ENCODE data around the gene STRA8. TPM values are rescaled to one million over a fixed set of nuclear protein-coding genes. Genes with fewer than 3 reads are reported as not detected.

The STRA8 gene
- total RNA-seq, 1 experiment from 2014 or later, result not detected

- TF ChIP-seq CTCF (conservative IDR thresholded peaks at IDR 0.05), result no peak
- H2BK15ac ChIP-seq (ENCODE audit: low read depth, low read length), result no peak overlapping the region
- H4K91ac ChIP-seq (ENCODE audit: insufficient read length, low read depth, low read length), result no peak overlapping the region
- WGBS (ENCODE audit: extremely low coverage, insufficient read length, low lambda C conversion rate), result no CpG with 5 or more reads among the region's 4 CpGs
- no peak overlapping the region for H4K8ac ChIP-seq (replicated peaks; ENCODE audit: insufficient read length, low read depth, low read length)
- H2AK5ac ChIP-seq (ENCODE audit: insufficient read length, low read length), result no peak overlapping the region
- no peaks in the 10 kb centered on the region for H3K4me1 ChIP-seq (ENCODE audit: insufficient read depth, low read length)
- H3K79me1 ChIP-seq (ENCODE audit: insufficient read depth, low read depth, low read length, poor library complexity, severe bottlenecking), result no peaks in the 10 kb centered on the region
- no peak overlapping the region for H2BK5ac ChIP-seq (ENCODE audit: insufficient read length, low read length)
- Mint-ChIP-seq H3K27ac (no peak overlapping the region), H3K4me3 (no peak overlapping the region), H3K36me3 (ENCODE audit: insufficient read depth in 1 of 3, low read depth in 3 of 3) (peaks cover 0 to 3% (median 0%) of the 10 kb centered on the region in 3 experiments; a peak in 1 of 7 replicates), H3K9me3 (peaks cover 6 to 12% of the 10 kb centered on the region in 2 experiments; a peak in 3 of 5 replicates), H3K27me3 (ENCODE audit: low read depth) (peaks cover 5% of the 10 kb centered on the region; the same call in 1 of the 2 replicates), H3K4me1 (0 out of 4 replicates have a peak, but pooled peaks cover 0 to 4% of the 10 kb centered on the region in 2 experiments)
- no peak overlapping the region for H2BK12ac ChIP-seq (ENCODE audit: insufficient read length, low read depth, low read length)
- DNase-seq, result peak; percentile 20
- no peak overlapping the region for H3K18ac ChIP-seq (ENCODE audit: insufficient read length, low read depth, low read length)
- H3K56ac ChIP-seq (ENCODE audit: insufficient read length, low read depth, low read length), result no peak overlapping the region
- H3K23me2 ChIP-seq (ENCODE audit: insufficient read length, low read depth, low read length, poor library complexity, severe bottlenecking), result no peaks in the 10 kb centered on the region
- no peaks in the 10 kb centered on the region for H3K79me2 ChIP-seq (ENCODE audit: insufficient read depth, low read length)
- no peak overlapping the region for H3T11ph ChIP-seq (ENCODE audit: low read length)
- H3K4ac ChIP-seq (ENCODE audit: low read depth, low read length), result no peak overlapping the region
- H3K27me3 ChIP-seq (ENCODE audit: insufficient read depth, low read length), result no peaks in the 10 kb centered on the region
- H3K4me2 ChIP-seq (ENCODE audit: insufficient read depth, insufficient read length, low read length), result no peak overlapping the region
- no peaks in the 10 kb centered on the region for H4K20me1 ChIP-seq (ENCODE audit: control insufficient read depth, insufficient read depth, insufficient read length)
- H2AFZ ChIP-seq (ENCODE audit: low read length), result no peak overlapping the region
- no peak overlapping the region for H2BK20ac ChIP-seq (ENCODE audit: low read depth, low read length, poor library complexity, severe bottlenecking)
- no peak overlapping the region for H3K23ac ChIP-seq (ENCODE audit: insufficient read length, low read depth, low read length)
- no peak overlapping the region for H2BK120ac ChIP-seq (ENCODE audit: low read depth, low read length, poor library complexity, severe bottlenecking)
- H3K14ac ChIP-seq (ENCODE audit: insufficient read depth, low read length), result no peak overlapping the region
- no peak overlapping the region for H4K5ac ChIP-seq (ENCODE audit: insufficient read length, low read depth, low read length)
- no peak overlapping the region for H3K27ac ChIP-seq (ENCODE audit: insufficient read length, low read depth, low read length)
- H3K9ac ChIP-seq (ENCODE audit: extremely low read depth, insufficient read length, low read length), result no peak overlapping the region
- H3K9me3 ChIP-seq (ENCODE audit: control insufficient read depth, low read depth, low read length), result no peaks in the 10 kb centered on the region
These were observed 39.9 kb downstream of the STRA8 start for GRCh38 chr7:135273581-135273980.

All from H9 (cell line).